K562 (cell line): ENCODE results near the gene ZNF646. TPM values are rescaled to one million over a fixed set of nuclear protein-coding genes. Genes with fewer than 3 reads are reported as not detected.

Source experiments
- ATAC-seq: fragments of 200-7000 bp; cut with Tn5 transposase; 3 replicates; pipeline ENCODE4 v1.9.1; 2020; ENCODE audit warnings: moderate library complexity
- BruUV-seq: library from RNA; stranded (reverse); fragments of 400-500 nt; replicated peaks from 2 replicates; lab custom pipeline; 2021; lab: Mats Ljungman, UMichigan
- CTCF ChIA-PET: fragments of 300-600 bp; formaldehyde crosslinking; extraction: SDS; loops from one replicate; lab custom pipeline; 2021; ENCODE audit warnings: low intra/inter-chr PET ratio; lab: Yijun Ruan, JAX
- POLR2A ChIA-PET: fragments of 300-600, 350-650 bp; sonication (Branson Sonifier 250); formaldehyde crosslinking; extraction: SDS; loops from one replicate; lab custom pipeline; 2021; ENCODE audit warnings: antibody characterized with exemption, inconsistent platforms; lab: Yijun Ruan, JAX
- DNase-seq, 4 experiments: peaks; one replicate each; pipeline versions ENCODE4 v3.0.0 to v3.0.0-alpha.2; 2011 to 2018; ENCODE audit warnings: low spot score in 3 of 4, mixed read lengths in 3 of 4; ENCODE audit errors: extremely low read depth in 1 of 4
- FAIRE-seq: peaks from 2 replicates; lab custom pipeline; 2011; peaks lifted over from hg19 to GRCh38; lab: Jason Lieb, UNC
- H2AFZ ChIP-seq: 2 replicates; pipeline ENCODE4 v1.6.0; 2011; ENCODE audit warnings: low read depth, low read length, control low read depth, inconsistent platforms
- H3K27ac ChIP-seq: fragments of 200-600 bp; 3 replicates; pipeline ENCODE4 v1.8.0; 2011; ENCODE audit warnings: low read depth, mild to moderate bottlenecking, control low read depth, inconsistent platforms, low read length, moderate library complexity, mixed read lengths; ENCODE audit errors: extremely low read depth
- H3K27me3 ChIP-seq, 2 experiments: fragments of 300-600 bp in 1 of 2; 2 replicates in 1 of 2; 3 replicates in 1 of 2; pipeline versions ENCODE4 v1.6.0 to v1.8.0; 2011; ENCODE audit warnings: inconsistent platforms in 2 of 2, low read length in 2 of 2, mild to moderate bottlenecking in 1 of 2, mixed read lengths in 1 of 2, moderate library complexity in 1 of 2; ENCODE audit not compliant: control insufficient read depth in 2 of 2, insufficient read depth in 2 of 2
- H3K36me3 ChIP-seq: fragments of 300-600 bp; 3 replicates; pipeline ENCODE4 v1.8.0; 2011; ENCODE audit warnings: mild to moderate bottlenecking, low read length, inconsistent platforms; ENCODE audit not compliant: control insufficient read depth, insufficient read depth
- H3K4me1 ChIP-seq, 2 experiments: fragments of 200-600 bp in 1 of 2; replicated peaks in 1 of 2; 2 replicates in 1 of 2; 3 replicates in 1 of 2; pipeline versions ENCODE4 v1.5.1 to v1.8.0; 2011; ENCODE audit warnings: inconsistent platforms in 2 of 2, low read length in 2 of 2, mild to moderate bottlenecking in 1 of 2, mixed read lengths in 1 of 2, moderate library complexity in 1 of 2; ENCODE audit not compliant: control insufficient read depth in 2 of 2, insufficient read depth in 2 of 2
- H3K4me2 ChIP-seq: 2 replicates; pipeline ENCODE4 v1.6.1; 2011; ENCODE audit warnings: low read length, control low read depth, inconsistent platforms, mixed read lengths; ENCODE audit not compliant: insufficient read depth
- H3K4me3 ChIP-seq: fragments of 200-600 bp; sonication (generic), shearing (Covaris generic); 2 replicates; pipeline ENCODE4 v1.5.1; 2016; ENCODE audit warnings: control low read depth, inconsistent platforms
- H3K79me2 ChIP-seq: fragments of 200-600 bp; 3 replicates; pipeline ENCODE4 v1.8.0; 2011; ENCODE audit warnings: low read length, inconsistent platforms; ENCODE audit not compliant: control insufficient read depth, insufficient read depth
- H3K9ac ChIP-seq, 2 experiments: 2 replicates each; pipeline versions ENCODE4 v1.6.0 to v1.6.1; 2011; ENCODE audit warnings: low read depth in 2 of 2, low read length in 2 of 2, control low read depth in 1 of 2, inconsistent platforms in 1 of 2, mild to moderate bottlenecking in 1 of 2, mixed read lengths in 1 of 2; ENCODE audit not compliant: insufficient read depth in 1 of 2
- H3K9me1 ChIP-seq: one replicate; pipeline ENCODE4 v1.6.0; 2011; ENCODE audit warnings: inconsistent platforms, mild to moderate bottlenecking, low read length, moderate library complexity; ENCODE audit not compliant: control insufficient read depth, insufficient read depth
- H3K9me3 ChIP-seq: replicated peaks from 2 replicates; pipeline ENCODE4 v1.5.1; 2011; ENCODE audit warnings: low read depth, low read length, inconsistent platforms; ENCODE audit not compliant: control insufficient read depth, insufficient read depth
- H4K20me1 ChIP-seq: replicated peaks from 2 replicates; pipeline ENCODE4 v1.6.1; 2011; ENCODE audit warnings: low read length, inconsistent platforms, mixed read lengths; ENCODE audit not compliant: control insufficient read depth, insufficient read depth
- BCL6 ChIP-seq: fragments of 250-450 bp; sonication (Bioruptor Pico); IDR thresholded peaks from 2 replicates; pipeline ENCODE4 v1.4.0; 2020
- BRD4 ChIP-seq: fragments of 200-600 bp; sonication (generic); IDR thresholded peaks from 2 replicates; pipeline ENCODE4 v1.6.1; 2017; ENCODE audit warnings: inconsistent platforms
- ELF4 ChIP-seq: fragments of 450-650 bp; formaldehyde crosslinking; IDR thresholded peaks from 2 replicates; pipeline ENCODE4 v1.4.0; 2022; ENCODE audit warnings: missing genetic modification characterization
- ETV5 ChIP-seq: sonication (generic); formaldehyde crosslinking; IDR thresholded peaks from 2 replicates; pipeline ENCODE4 v1.4.0; 2020; ENCODE audit warnings: low read depth, mild to moderate bottlenecking, missing genetic modification reagents
- LCOR ChIP-seq: sonication (generic); formaldehyde crosslinking; IDR thresholded peaks from 2 replicates; pipeline ENCODE4 v1.8.0; 2022; ENCODE audit warnings: mild to moderate bottlenecking, missing genetic modification reagents
- MEF2D ChIP-seq: conservative IDR thresholded peaks from 2 replicates; pipeline ENCODE4 v1.6.1; 2016; ENCODE audit warnings: low read depth, missing genetic modification characterization, missing compliant biosample characterization
- MIER1 ChIP-seq: fragments of 450-650 bp; IDR thresholded peaks from 2 replicates; pipeline ENCODE4 v1.6.1; 2016; ENCODE audit warnings: antibody characterized with exemption, mild to moderate bottlenecking, low read depth
- PURB ChIP-seq: sonication (generic); formaldehyde crosslinking; IDR thresholded peaks from 2 replicates; pipeline ENCODE4 v1.9.0; 2021; ENCODE audit warnings: low read depth, mild to moderate bottlenecking, missing genetic modification reagents
- SMAD2 ChIP-seq: fragments of 150-350 bp; IDR thresholded peaks from 2 replicates; pipeline ENCODE4 v1.6.1; 2014; ENCODE audit warnings: low read depth, mild to moderate bottlenecking, low read length
- ZNF57 ChIP-seq: fragments of 450-650 bp; formaldehyde crosslinking; IDR thresholded peaks from 2 replicates; pipeline ENCODE4 v1.4.0; 2020; ENCODE audit warnings: mild to moderate bottlenecking, moderate library complexity
- ZNF830 ChIP-seq: fragments of 250-450 bp; sonication (Bioruptor Pico); IDR thresholded peaks from 2 replicates; pipeline ENCODE4 v1.5.0; 2021; ENCODE audit warnings: mild to moderate bottlenecking
- WGBS: fragments of 100-300 bp; shearing (Covaris generic); methylation state at CpG from one replicate; pipeline ENCODE4 v1.1.6; 2016; ENCODE audit warnings: low coverage, mixed read lengths; ENCODE audit not compliant: insufficient coverage; ENCODE audit errors: missing lambda C conversion rate; 5-methylcytosine and 5-hydroxymethylcytosine counted together
- in situ Hi-C: fragments of 300-500 bp; cut with MboI; formaldehyde crosslinking; loops from 4 replicates; pipeline ENCODE4 v1.15.0; 2018; ENCODE audit warnings: inconsistent platforms, mixed read lengths
- intact Hi-C: fragments of 100-400 bp; cut with micrococcal nuclease; formaldehyde crosslinking; loops from 2 replicates; pipeline ENCODE4 v1.14.2; 2022
- polyA plus RNA-seq, 8 experiments: library from polyadenylated mRNA; depleted of rRNA in 4 of 8; stranded (reverse) in 5 of 8; unstranded in 3 of 8; fragments of >200 nt; fragmentation: Nextera tagmentation in 2 of 8; fragmentation: Illumina TruSeq in 1 of 8; extraction: Ambion mirVana in 2 of 8; extraction: Trizol in 1 of 8; gene quantifications; 2 replicates each; pipeline versions ENCODE4 v1.2.1 to v1.2.3, GENCODE V29; 2011 to 2014; ENCODE audit warnings: inconsistent platforms in 1 of 8, missing spikeins in 1 of 8
- total RNA-seq, 7 experiments: library from RNA; depleted of rRNA in 6 of 7; stranded (reverse); fragments of >200 nt in 6 of 7; fragmentation: Illumina TruSeq in 2 of 7; extraction: Trizol in 2 of 7; gene quantifications; 2 replicates each; pipeline versions ENCODE4 v1.2.1 to v1.2.3, GENCODE V29; 2011 to 2021; ENCODE audit warnings: low replicate concordance in 1 of 7
- TF ChIP-seq, protein P1 (sequence below): fragments of 450-650 bp; IDR thresholded peaks from 2 replicates; pipeline ENCODE4 v1.6.1; 2017; ENCODE audit warnings: antibody characterized with exemption
- TF ChIP-seq, protein P2 (sequence below): fragments of 250-450 bp; sonication (Bioruptor Pico); IDR thresholded peaks from 2 replicates; pipeline ENCODE4 v1.5.0; 2021; ENCODE audit warnings: mild to moderate bottlenecking, moderate library complexity
- TF ChIP-seq, protein P3 (sequence below): fragments of 450-650 bp; formaldehyde crosslinking; IDR thresholded peaks from 2 replicates; pipeline ENCODE4 v1.4.0; 2022; ENCODE audit warnings: mild to moderate bottlenecking, moderate library complexity

The ZNF646 gene
- total and polyA plus RNA-seq, 9 of the 15 experiments (the other 6 are each of a cell fraction or from before 2014, with no cell fraction given), result 0.08 to 20.6 (median 8.0) TPM

DNA sequence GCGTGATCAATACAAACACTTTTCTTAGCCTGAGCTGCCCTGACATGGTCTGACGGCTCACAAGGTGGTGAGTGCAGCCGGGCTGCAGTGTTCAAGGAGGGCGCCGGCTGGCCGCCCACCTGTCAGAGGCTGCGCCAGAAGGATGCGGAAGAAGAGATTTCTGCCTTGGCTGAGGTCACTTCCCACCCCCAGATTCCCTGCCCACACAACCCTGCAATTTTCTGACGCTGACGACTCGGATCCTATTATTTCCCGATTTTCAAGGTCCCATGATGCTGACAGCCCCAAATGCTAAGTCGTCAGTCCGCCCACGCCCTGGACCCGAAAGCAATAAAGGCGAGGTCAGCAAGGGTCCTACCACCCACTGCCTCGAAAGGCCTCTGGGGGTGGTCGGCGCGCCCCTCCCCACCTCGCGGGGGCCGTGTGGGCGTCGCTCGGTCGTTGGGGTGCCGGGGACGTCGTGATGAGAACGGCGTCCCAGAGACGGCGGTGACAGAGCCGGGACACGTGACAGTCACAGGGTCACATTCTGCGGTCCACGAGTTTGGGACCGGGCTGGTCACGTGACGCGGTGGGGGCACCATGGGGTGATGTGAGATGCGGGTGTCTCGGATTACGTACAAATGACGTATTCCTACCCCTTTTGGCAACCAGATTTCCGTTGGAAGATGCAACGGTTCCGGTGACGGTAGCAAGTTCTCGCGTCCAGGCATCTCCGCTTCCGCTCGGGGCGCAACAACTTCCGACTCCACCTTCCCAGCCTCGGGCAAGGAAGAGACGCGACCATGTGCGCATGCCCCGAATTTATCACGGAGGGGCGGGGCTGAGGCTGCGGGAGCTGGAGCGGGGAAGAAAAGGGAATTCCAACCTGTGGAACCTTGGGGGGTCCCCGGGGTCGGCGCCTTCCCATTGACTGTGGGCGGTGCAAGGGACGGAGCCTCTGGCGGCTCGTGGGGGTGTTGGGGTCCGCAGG lies 41.2 kb upstream of the ZNF646 start, which contains the start of gene STX4:
Gene STX4 (plus strand): TSS at position 823 of the 973 bp plus-strand sequence. CDS start 248 bp downstream, outside the sequence.
- CTCF ChIA-PET, result no interaction called here
- Histone ChIP-seq H3K9me3 (no peaks in the 10 kb centered on the region; the same call in 1 of the 2 replicates), H3K9me1 (peaks cover 8% of the 10 kb centered on the region), H3K36me3 (peaks cover 24% of the 10 kb centered on the region; the same call in 2 of the 3 replicates), H3K4me1 (peaks cover 16 to 20% of the 10 kb centered on the region in 2 experiments), H2AFZ (peak within 1 kb of the TSS; percentile 93), H3K27ac (peak within 1 kb of the TSS; percentile 91), H3K4me3 (peak within 1 kb of the TSS; percentile 98), H3K79me2 (peaks cover 21% of the 10 kb centered on the region), H4K20me1 (peaks cover 4% of the 10 kb centered on the region), H3K27me3 (no peaks in the 10 kb centered on the region), H3K4me2 (peak within 1 kb of the TSS; percentile 99), H3K9ac (peak within 1 kb of the TSS; percentile 79 to 92)
- intact Hi-C loops (loop anchor here (1.0 to 5.0 kb wide), 3 partner anchors 39 to 64 kb away; no protein-coding TSS in a partner anchor), in situ Hi-C loops (no loop called here)
- WGBS, result 1% methylated on average over 73 of the region's 75 CpGs
- peak; percentile 91 to 99 (median 96) for DNase-seq
- peak; percentile 88 for ATAC-seq
- BruUV-seq, result TSS peak; percentile 83
- POLR2A ChIA-PET, result interaction anchor here (0.6 to 3.1 kb wide), 6 partner anchors 19 to 461 kb away, joined by 3 to 12 read pairs (median 4); partner anchors contain the start of genes FUS, ZNF646 and ZNF668
- peak; percentile 99 for FAIRE-seq
- TF ChIP-seq ZNF57 (CRISPR knock-in tag), result no peak
- TF ChIP-seq, protein P1, sequence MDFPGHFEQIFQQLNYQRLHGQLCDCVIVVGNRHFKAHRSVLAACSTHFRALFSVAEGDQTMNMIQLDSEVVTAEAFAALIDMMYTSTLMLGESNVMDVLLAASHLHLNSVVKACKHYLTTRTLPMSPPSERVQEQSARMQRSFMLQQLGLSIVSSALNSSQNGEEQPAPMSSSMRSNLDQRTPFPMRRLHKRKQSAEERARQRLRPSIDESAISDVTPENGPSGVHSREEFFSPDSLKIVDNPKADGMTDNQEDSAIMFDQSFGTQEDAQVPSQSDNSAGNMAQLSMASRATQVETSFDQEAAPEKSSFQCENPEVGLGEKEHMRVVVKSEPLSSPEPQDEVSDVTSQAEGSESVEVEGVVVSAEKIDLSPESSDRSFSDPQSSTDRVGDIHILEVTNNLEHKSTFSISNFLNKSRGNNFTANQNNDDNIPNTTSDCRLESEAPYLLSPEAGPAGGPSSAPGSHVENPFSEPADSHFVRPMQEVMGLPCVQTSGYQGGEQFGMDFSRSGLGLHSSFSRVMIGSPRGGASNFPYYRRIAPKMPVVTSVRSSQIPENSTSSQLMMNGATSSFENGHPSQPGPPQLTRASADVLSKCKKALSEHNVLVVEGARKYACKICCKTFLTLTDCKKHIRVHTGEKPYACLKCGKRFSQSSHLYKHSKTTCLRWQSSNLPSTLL, result no peak
- TF ChIP-seq, protein P2, sequence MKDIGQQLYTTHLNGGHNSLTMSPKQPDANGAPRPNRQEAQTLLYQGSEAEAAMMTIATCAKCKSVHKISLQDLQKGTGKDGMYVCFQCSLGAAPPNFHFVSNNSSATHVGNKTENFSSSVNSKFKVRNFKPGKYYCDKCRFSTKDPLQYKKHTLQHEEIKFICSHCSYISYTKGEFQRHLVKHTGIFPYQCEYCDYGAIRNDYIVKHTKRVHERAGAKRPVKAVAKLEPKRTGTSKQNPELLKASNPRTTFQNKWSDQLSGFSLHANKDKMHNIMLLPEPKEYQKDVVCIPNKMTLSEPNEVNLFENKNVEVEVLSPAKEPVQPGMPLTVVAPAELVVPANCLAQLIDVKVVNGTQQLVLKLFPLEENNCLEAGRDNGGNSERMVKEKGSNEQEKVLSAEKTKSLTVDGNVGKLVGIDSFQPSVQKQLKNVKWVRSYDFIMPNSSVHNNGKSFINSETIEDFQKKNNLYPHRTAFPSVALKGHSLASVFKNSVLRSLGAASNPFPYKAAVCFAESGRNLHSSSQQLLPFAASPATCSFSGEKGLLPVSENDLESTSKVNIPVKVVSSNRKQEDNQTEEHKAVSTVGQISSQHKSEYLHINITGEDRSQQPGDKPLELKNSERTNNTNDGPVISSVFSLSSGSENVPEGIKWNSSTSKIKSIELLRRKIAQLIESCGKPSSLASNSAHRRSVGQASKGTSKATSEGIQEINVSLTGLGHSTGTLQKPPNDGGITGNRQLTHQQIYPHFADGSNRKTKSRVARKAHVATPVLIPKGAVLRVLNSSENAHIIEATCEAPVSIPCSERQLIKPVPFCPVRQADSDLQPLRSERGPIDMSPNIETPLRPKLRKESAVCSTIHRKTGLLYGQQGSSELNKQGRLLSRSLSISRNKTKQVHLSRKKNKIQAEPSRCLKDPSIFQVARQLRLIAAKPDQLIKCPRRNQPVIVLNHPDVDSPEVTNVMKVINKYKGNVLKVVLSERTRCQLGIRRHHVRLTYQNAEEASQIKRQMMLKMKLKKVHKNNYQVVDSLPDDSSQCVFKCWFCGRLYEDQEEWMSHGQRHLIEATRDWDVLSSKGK (CRISPR knock-in tag), result no peak
- TF ChIP-seq, protein P3, sequence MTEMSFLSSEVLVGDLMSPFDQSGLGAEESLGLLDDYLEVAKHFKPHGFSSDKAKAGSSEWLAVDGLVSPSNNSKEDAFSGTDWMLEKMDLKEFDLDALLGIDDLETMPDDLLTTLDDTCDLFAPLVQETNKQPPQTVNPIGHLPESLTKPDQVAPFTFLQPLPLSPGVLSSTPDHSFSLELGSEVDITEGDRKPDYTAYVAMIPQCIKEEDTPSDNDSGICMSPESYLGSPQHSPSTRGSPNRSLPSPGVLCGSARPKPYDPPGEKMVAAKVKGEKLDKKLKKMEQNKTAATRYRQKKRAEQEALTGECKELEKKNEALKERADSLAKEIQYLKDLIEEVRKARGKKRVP, result no peak
- peak; percentile 99 for TF ChIP-seq LCOR (CRISPR knock-in tag)
- no peak for TF ChIP-seq SMAD2
- no peak for TF ChIP-seq ZNF830 (CRISPR knock-in tag)
- TF ChIP-seq PURB (CRISPR knock-in tag), result no peak
- no peak for TF ChIP-seq MIER1
- TF ChIP-seq MEF2D (tag), result 0 out of 2 replicates have a peak, but pooled peaks have one; percentile 53
- TF ChIP-seq BRD4, result 0 out of 2 replicates have a peak, but pooled peaks have one; percentile 77
- peak; percentile 65; the same call in 1 of the 2 replicates for TF ChIP-seq ETV5 (CRISPR knock-in tag)
- TF ChIP-seq BCL6 (CRISPR knock-in tag), result no peak
- no peak for TF ChIP-seq ELF4 (CRISPR knock-in tag)
